Sciatic nerve (tissue), 2 donors: Measurements from ENCODE around the gene RAB3A. TPM values are rescaled to one million over a fixed set of nuclear protein-coding genes. Genes with fewer than 3 reads are reported as not detected.
"Not testable (repeated sequence)": the region's sequence is repeated elsewhere in the genome, so short reads cannot be mapped to it uniquely, and the experiment has no call there.

Experiments
- ATAC-seq: fragments of 200-7000 bp; cut with Tn5 transposase; one replicate; pipeline ENCODE4 v1.9.1; 2020; ENCODE audit warnings: mild to moderate bottlenecking, moderate library complexity
- DNase-seq: peaks from one replicate; pipeline ENCODE4 v3.0.0-alpha.2; 2020; ENCODE audit warnings: low spot score
- intact Hi-C: fragments of 100-400 bp; cut with DNase I; formaldehyde crosslinking; loops from one replicate; pipeline ENCODE4 v1.14.2; 2022
- total RNA-seq: library from RNA; stranded (reverse); fragmentation: NEBNext Ultra II Directional; extraction: Animal tissue kit (Norgen Biotek cat#: 25700); gene quantifications from one replicate; pipeline ENCODE4 v1.2.1, GENCODE V29; 2021
- donor health status: DM: no; HTN: no; CAD: no.
- donor health status: DM: no; HTN: no; CAD: no.

RAB3A gene
- total RNA-seq, 1 donor from 2014 or later = 2.9 TPM

GRCh38 chr19:18173572-18174288 lies 30.1 kb downstream of the RAB3A start, which contains the start of gene IFI30:
Gene IFI30 (plus strand): TSS chr19:18173813. CDS start chr19:18173842, 29 bp downstream.
- ATAC-seq (peak; percentile 87), DNase-seq (peak; percentile 85)
- intact Hi-C loops = no loop called here

- ATAC-seq (peak; percentile 57), DNase-seq (peak; percentile 83)
- intact Hi-C loops = no loop called here
Observed at GRCh38 chr19:18173054-18173571, 30.7 kb downstream of the RAB3A start.

- no peak for DNase-seq
- intact Hi-C loops = no loop called here
- no peak for ATAC-seq
Observed at GRCh38 chr19:18172331-18173053, 31.4 kb downstream of the RAB3A start.

GRCh38 chr19:18171605-18172327 lies 32.1 kb downstream of the RAB3A start:
- intact Hi-C loops = no loop called here

GRCh38 chr19:18170714-18171255 lies 33.1 kb downstream of the RAB3A start:
- ATAC-seq (peak; percentile 10), DNase-seq (no peak)
- intact Hi-C loops = no loop called here

More at GRCh38 chr19:18171605-18172327, 32.1 kb downstream of the RAB3A start:
- ATAC-seq (no peak), DNase-seq (no peak)

GRCh38 chr19:18168673-18169381 lies 35.0 kb downstream of the RAB3A start:
- intact Hi-C loops = loop anchor here (10.0 kb wide), 1 partner anchor 54 kb away; no protein-coding TSS in a partner anchor
- no peak for ATAC-seq
- DNase-seq = no peak

- intact Hi-C loops = loop anchor here (10.0 kb wide), 1 partner anchor 53 kb away; no protein-coding TSS in a partner anchor
- peak; percentile 61 for ATAC-seq
- DNase-seq = peak; percentile 77
Observed at GRCh38 chr19:18167975-18168645, 35.7 kb downstream of the RAB3A start.

GRCh38 chr19:18167011-18167410 lies 36.8 kb downstream of the RAB3A start:
- intact Hi-C loops = loop anchor here (10.0 kb wide), 1 partner anchor 52 kb away; no protein-coding TSS in a partner anchor
- ATAC-seq = no peak
- DNase-seq = no peak

- no peak for DNase-seq
- ATAC-seq = no peak
- intact Hi-C loops = loop anchor here (10.0 kb wide), 1 partner anchor 51 kb away; no protein-coding TSS in a partner anchor
Observed at GRCh38 chr19:18165794-18166544, 37.9 kb downstream of the RAB3A start.

GRCh38 chr19:18164072-18164471 lies 39.8 kb downstream of the RAB3A start:
- intact Hi-C loops = loop anchor here (10.0 kb wide), 1 partner anchor 49 kb away; no protein-coding TSS in a partner anchor
- ATAC-seq (no peak), DNase-seq (no peak)

- DNase-seq = no peak
- ATAC-seq = peak; percentile 21
- intact Hi-C loops = loop anchor here (10.0 kb wide), 1 partner anchor 47 kb away; no protein-coding TSS in a partner anchor
Observed at GRCh38 chr19:18161636-18162002, 42.2 kb downstream of the RAB3A start.

- ATAC-seq (peak; percentile 57), DNase-seq (peak; percentile 83)
- intact Hi-C loops = loop anchor here (10.0 kb wide), 1 partner anchor 46 kb away; no protein-coding TSS in a partner anchor
Observed at GRCh38 chr19:18160971-18161635, 42.7 kb downstream of the RAB3A start.

GRCh38 chr19:18160493-18160970 lies 43.3 kb downstream of the RAB3A start:
- DNase-seq (no peak), ATAC-seq (peak; percentile 2)
- intact Hi-C loops = loop anchor here (10.0 kb wide), 1 partner anchor 46 kb away; no protein-coding TSS in a partner anchor

GRCh38 chr19:18159810-18160209 lies 44.0 kb downstream of the RAB3A start:
- intact Hi-C loops = loop anchor here (10.0 kb wide), 1 partner anchor 45 kb away; no protein-coding TSS in a partner anchor

GRCh38 chr19:18159059-18159616 lies 44.7 kb downstream of the RAB3A start:
- DNase-seq, intact Hi-C loops, ATAC-seq: not testable (repeated sequence)

More at GRCh38 chr19:18159810-18160209, 44.0 kb downstream of the RAB3A start:
- DNase-seq = no peak
- no peak for ATAC-seq

- intact Hi-C loops = no loop called here
- DNase-seq (no peak), ATAC-seq (no peak)
Observed at GRCh38 chr19:18158467-18158866, 45.4 kb downstream of the RAB3A start.
